ENCODE measurements around the gene HADH. TPM values are rescaled to one million over a fixed set of nuclear protein-coding genes. Genes with fewer than 3 reads are reported as not detected.

HADH gene
- total and polyA plus RNA-seq, 5 donors from 2014 or later, result 11.6 to 37.3 (median 31.9) TPM

DNA sequence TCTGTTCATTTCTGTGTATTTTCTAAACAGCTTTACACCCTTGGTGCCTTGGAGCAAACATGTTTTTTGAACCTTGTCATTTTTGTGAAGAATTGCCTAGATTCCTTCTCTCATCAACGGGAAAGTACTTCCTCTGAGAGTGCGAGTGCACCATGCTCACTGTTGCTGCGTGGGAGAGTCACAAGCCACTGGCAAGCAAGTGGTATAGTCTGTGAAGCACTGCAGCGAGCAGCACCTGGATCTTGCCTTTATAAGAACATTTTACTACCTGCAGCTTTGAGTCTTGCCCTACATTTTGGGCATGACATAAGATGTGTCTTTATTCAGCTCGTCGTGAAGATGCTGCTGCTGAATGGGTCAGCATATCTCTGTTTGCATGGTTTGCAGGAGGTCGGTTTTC is 44.9 kb downstream of the HADH start:
- Mint-ChIP-seq H3K9me3 (no peaks in the 10 kb centered on the region), H3K4me3 (peak overlapping the region in 3 of 4 donors; percentile 39 to 53 (median 52)), H3K27me3 (no peaks in the 10 kb centered on the region), H3K4me1 (peaks cover 23 to 85% (median 41%) of the 10 kb centered on the region in 4 donors), H3K36me3 (peaks cover 10% of the 10 kb centered on the region), H3K27ac (peak overlapping the region; percentile 92 to 96 (median 93))
- H3K4me3 ChIP-seq (ENCODE audit: low read depth, low read length), result no peak overlapping the region
- H3K27me3 ChIP-seq (ENCODE audit: control insufficient read depth, insufficient read depth, low read length), result no peaks in the 10 kb centered on the region
- H3K4me1 ChIP-seq (ENCODE audit: control insufficient read depth, insufficient read depth, low read length, poor library complexity, severe bottlenecking), result peaks cover 37% of the 10 kb centered on the region
- H3K27ac ChIP-seq (ENCODE audit: insufficient read depth, low read length, poor library complexity, severe bottlenecking), result no peak overlapping the region
- no peaks in the 10 kb centered on the region for H3K36me3 ChIP-seq (ENCODE audit: control insufficient read depth, insufficient read depth, low read length)
- H3K9me3 ChIP-seq (ENCODE audit: control insufficient read depth in 2 of 2, low read length in 2 of 2), result no peaks in the 10 kb centered on the region
- ATAC-seq (ENCODE audit: low read depth in 2 of 2) (no peak), DNase-seq (no peak)

DNA sequence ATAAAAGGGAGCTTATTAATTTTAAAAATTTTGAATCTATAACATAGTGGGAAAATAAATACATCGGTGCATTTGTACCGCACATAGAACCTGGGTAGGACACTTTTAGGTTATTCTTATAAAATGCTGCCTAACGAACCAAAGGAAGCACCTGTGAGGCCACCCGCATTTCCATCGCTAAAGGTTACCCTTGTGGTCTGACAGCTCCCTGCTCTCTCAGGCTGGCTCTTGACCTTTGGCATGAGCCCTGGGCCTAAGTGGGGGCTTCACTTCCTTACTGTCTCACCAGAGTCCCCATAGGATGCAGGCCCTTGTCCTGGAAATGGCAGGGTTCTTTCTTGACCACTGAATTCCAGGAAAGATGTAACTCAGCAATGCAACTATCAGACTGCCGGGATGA is 46.0 kb downstream of the HADH start:
- H3K4me3 Mint-ChIP-seq, result peak overlapping the region in 3 of 4 donors; percentile 67 to 82 (median 80)
- no peaks in the 10 kb centered on the region for H3K9me3 Mint-ChIP-seq
- no peaks in the 10 kb centered on the region for H3K27me3 Mint-ChIP-seq
- DNase-seq (no peak), ATAC-seq (ENCODE audit: low read depth in 2 of 2) (no peak)
- H3K36me3 Mint-ChIP-seq, result peaks cover 10% of the 10 kb centered on the region
- H3K4me3 ChIP-seq (ENCODE audit: low read depth, low read length), result peak overlapping the region; percentile 60
- peak overlapping the region; percentile 95 to 96 (median 96) for H3K27ac Mint-ChIP-seq
- H3K9me3 ChIP-seq (ENCODE audit: control insufficient read depth in 2 of 2, low read length in 2 of 2), result no peaks in the 10 kb centered on the region
- no peaks in the 10 kb centered on the region for H3K36me3 ChIP-seq (ENCODE audit: control insufficient read depth, insufficient read depth, low read length)
- peaks cover 26% of the 10 kb centered on the region for H3K4me1 ChIP-seq (ENCODE audit: control insufficient read depth, insufficient read depth, low read length, poor library complexity, severe bottlenecking)
- no peaks in the 10 kb centered on the region for H3K27me3 ChIP-seq (ENCODE audit: control insufficient read depth, insufficient read depth, low read length)
- peak overlapping the region; percentile 69 for H3K27ac ChIP-seq (ENCODE audit: insufficient read depth, low read length, poor library complexity, severe bottlenecking)
- H3K4me1 Mint-ChIP-seq, result peaks cover 17 to 77% (median 29%) of the 10 kb centered on the region in 4 donors

DNA sequence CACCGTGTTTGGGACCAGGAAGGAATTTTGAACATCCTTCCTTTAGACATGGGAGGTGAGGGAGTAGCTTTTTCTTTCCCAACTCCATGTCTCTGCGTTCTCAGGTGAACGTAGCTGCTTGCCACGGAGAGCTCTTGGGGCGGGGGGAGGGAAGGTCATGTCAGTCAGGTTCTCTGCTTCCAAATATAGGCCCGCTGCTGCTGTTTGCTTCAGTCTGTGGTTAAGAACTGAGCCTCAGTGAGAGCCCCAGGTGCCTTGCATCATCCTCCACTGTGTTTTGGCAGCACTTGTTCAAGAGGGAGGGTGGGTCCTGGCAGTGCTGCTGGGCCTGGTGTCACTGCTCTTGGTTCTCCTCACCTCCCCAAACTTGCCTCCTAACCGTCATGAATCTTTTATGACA is 46.5 kb downstream of the HADH start:
- Histone ChIP-seq H3K4me3 (ENCODE audit: low read depth, low read length) (peak overlapping the region; percentile 60), H3K27me3 (ENCODE audit: control insufficient read depth, insufficient read depth, low read length) (no peaks in the 10 kb centered on the region), H3K27ac (ENCODE audit: insufficient read depth, low read length, poor library complexity, severe bottlenecking) (peak overlapping the region; percentile 69), H3K36me3 (ENCODE audit: control insufficient read depth, insufficient read depth, low read length) (no peaks in the 10 kb centered on the region), H3K9me3 (ENCODE audit: control insufficient read depth in 2 of 2, low read length in 2 of 2) (no peaks in the 10 kb centered on the region), H3K4me1 (ENCODE audit: control insufficient read depth, insufficient read depth, low read length, poor library complexity, severe bottlenecking) (peaks cover 23% of the 10 kb centered on the region)
- ATAC-seq (ENCODE audit: low read depth in 2 of 2), result peak; percentile 97 to 98
- H3K4me3 Mint-ChIP-seq, result peak overlapping the region; percentile 47 to 82 (median 74)
- H3K27ac Mint-ChIP-seq, result peak overlapping the region; percentile 95 to 96 (median 96)
- no peaks in the 10 kb centered on the region for H3K9me3 Mint-ChIP-seq
- peak; percentile 43 to 94 (median 77) for DNase-seq
- no peaks in the 10 kb centered on the region for H3K27me3 Mint-ChIP-seq
- peaks cover 10% of the 10 kb centered on the region for H3K36me3 Mint-ChIP-seq
- peaks cover 17 to 72% (median 26%) of the 10 kb centered on the region in 4 donors for H3K4me1 Mint-ChIP-seq

DNA sequence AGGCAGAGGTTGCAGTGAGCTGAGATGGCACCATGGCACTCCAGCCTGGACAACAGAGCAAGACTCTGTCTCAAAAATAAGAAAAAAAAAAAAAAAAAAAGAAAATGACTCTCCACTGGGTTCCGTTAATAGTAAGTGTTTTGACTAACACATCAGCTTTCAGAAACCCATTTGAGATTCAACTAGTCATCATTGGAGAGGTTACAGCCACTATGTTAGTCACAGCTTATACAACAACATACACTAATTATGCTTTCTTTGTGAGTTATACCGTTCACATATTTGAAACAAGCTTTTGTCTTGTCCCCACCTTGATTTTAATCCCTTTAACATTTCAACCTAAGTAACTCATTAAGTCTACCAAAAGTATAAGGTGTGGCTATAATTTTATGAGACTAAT is 48.2 kb downstream of the HADH start:
- no peaks in the 10 kb centered on the region for H3K27me3 Mint-ChIP-seq
- peak overlapping the region in 2 of 3 donors; percentile 11 to 95 for H3K27ac Mint-ChIP-seq
- peaks cover 10% of the 10 kb centered on the region for H3K36me3 Mint-ChIP-seq
- H3K4me3 Mint-ChIP-seq, result peak overlapping the region in 2 of 4 donors; percentile 15 to 74
- H3K27ac ChIP-seq (ENCODE audit: insufficient read depth, low read length, poor library complexity, severe bottlenecking), result peak overlapping the region; percentile 1
- no peaks in the 10 kb centered on the region for H3K27me3 ChIP-seq (ENCODE audit: control insufficient read depth, insufficient read depth, low read length)
- peaks cover 23% of the 10 kb centered on the region for H3K4me1 ChIP-seq (ENCODE audit: control insufficient read depth, insufficient read depth, low read length, poor library complexity, severe bottlenecking)
- no peaks in the 10 kb centered on the region for H3K36me3 ChIP-seq (ENCODE audit: control insufficient read depth, insufficient read depth, low read length)
- ATAC-seq (ENCODE audit: low read depth in 2 of 2) (peak in 1 of 2 donors; percentile 33), DNase-seq (peak in 1 of 3 donors; percentile 53)
- H3K9me3 ChIP-seq (ENCODE audit: control insufficient read depth in 2 of 2, low read length in 2 of 2), result no peaks in the 10 kb centered on the region
- no peak overlapping the region for H3K4me3 ChIP-seq (ENCODE audit: low read depth, low read length)
- peaks cover 13 to 66% (median 26%) of the 10 kb centered on the region in 4 donors for H3K4me1 Mint-ChIP-seq
- peaks cover 0 to 1% (median 0%) of the 10 kb centered on the region in 7 donors for H3K9me3 Mint-ChIP-seq

DNA sequence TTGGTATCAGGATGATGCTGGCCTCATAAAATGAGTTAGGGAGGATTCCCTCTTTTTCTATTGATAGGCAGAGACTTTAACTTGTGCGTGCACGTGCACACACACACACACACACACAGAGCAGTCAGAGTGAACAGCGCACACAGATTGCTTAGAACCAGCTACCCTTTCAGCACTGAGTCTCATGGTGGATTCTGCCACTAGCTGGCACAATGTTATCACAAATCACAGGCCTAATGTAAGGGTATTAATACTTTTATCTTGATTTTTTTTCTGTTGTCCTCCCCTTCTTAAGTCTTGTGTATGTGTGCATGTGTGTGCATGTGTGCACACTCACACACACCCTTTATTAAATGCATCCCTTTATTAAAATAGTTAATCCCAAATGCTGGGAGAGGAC is 53.2 kb downstream of the HADH start:
- H3K36me3 ChIP-seq (ENCODE audit: control insufficient read depth, insufficient read depth, low read length), result peaks cover 20% of the 10 kb centered on the region
- H3K4me3 Mint-ChIP-seq, result peak overlapping the region in 1 of 4 donors; percentile 63
- DNase-seq (no peak), ATAC-seq (ENCODE audit: low read depth in 2 of 2) (peak in 1 of 2 donors; percentile 20)
- peaks cover 9% of the 10 kb centered on the region for H3K4me1 ChIP-seq (ENCODE audit: control insufficient read depth, insufficient read depth, low read length, poor library complexity, severe bottlenecking)
- H3K27ac ChIP-seq (ENCODE audit: insufficient read depth, low read length, poor library complexity, severe bottlenecking), result no peak overlapping the region
- H3K27me3 ChIP-seq (ENCODE audit: control insufficient read depth, insufficient read depth, low read length), result no peaks in the 10 kb centered on the region
- no peak overlapping the region for H3K4me3 ChIP-seq (ENCODE audit: low read depth, low read length)
- H3K27me3 Mint-ChIP-seq, result no peaks in the 10 kb centered on the region
- peaks cover 18% of the 10 kb centered on the region for H3K36me3 Mint-ChIP-seq
- peaks cover 0 to 1% (median 0%) of the 10 kb centered on the region in 7 donors for H3K9me3 Mint-ChIP-seq
- peaks cover 25 to 58% (median 37%) of the 10 kb centered on the region in 4 donors for H3K4me1 Mint-ChIP-seq
- peak overlapping the region; percentile 68 to 89 (median 80) for H3K27ac Mint-ChIP-seq
- H3K9me3 ChIP-seq (ENCODE audit: control insufficient read depth in 2 of 2, low read length in 2 of 2), result no peaks in the 10 kb centered on the region

DNA sequence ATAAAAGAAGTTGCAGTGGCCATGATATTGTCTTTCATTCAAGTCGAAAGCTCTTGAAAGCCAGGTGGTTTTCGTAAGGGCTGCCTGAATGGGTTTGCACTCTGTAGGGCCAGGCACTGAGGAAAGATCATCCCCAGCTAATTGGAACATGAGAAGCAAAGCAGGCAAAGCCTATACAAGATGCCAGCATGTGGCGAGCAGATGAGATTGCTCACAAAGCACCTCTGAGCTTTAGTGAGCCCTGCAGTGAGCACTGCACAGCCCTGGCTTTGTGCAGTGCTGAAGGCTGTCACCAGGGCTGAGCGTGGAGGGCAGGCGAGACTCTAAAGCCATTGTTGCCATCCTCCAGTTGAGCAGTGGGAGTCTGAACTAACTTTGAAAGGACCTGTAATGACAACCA is 53.8 kb downstream of the HADH start:
- Mint-ChIP-seq H3K9me3 (peaks cover 0 to 1% (median 0%) of the 10 kb centered on the region in 7 donors), H3K4me3 (peak overlapping the region in 2 of 4 donors; percentile 29 to 48)
- no peak for DNase-seq

DNA sequence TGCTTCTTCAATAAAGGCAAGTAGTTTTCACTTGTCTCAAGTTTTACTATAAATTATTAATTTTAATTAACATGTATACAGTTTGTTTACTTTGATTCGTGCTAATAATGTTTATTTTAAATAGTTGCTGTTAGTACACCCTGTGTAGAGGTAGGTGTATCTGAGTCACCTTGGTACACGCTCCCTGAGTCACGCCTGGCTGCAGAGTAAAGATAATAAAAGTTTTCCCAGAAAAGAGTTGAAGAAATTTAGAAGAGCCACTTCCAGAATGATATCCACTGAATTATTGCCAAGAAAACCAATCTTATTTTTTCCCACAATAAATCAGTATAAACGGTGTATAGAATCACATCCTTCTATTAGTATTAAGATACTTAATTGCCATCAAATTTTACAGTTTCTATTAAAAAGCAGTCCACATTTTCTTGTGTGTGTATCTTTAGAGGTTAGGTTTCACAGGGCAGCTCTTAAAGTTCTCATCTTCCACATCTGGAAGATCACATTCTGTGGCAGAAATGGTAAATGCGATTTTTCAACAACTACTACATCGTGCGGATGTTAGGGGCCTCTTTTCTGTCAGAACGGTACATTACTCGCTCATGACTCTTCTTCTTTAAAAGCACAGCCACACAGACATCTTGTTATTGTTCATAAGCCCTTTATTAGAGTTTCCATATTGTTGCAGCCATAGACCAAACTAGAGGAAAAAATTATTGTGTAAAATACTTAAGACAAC is 55.4 kb downstream of the HADH start:
- ATAC-seq (ENCODE audit: low read depth in 2 of 2) (no peak), DNase-seq (no peak)
- Histone ChIP-seq H3K27me3 (ENCODE audit: control insufficient read depth, insufficient read depth, low read length) (no peaks in the 10 kb centered on the region), H3K27ac (ENCODE audit: insufficient read depth, low read length, poor library complexity, severe bottlenecking) (peak overlapping the region; percentile 62), H3K9me3 (ENCODE audit: control insufficient read depth in 2 of 2, low read length in 2 of 2) (no peaks in the 10 kb centered on the region), H3K4me1 (ENCODE audit: control insufficient read depth, insufficient read depth, low read length, poor library complexity, severe bottlenecking) (peaks cover 18% of the 10 kb centered on the region), H3K36me3 (ENCODE audit: control insufficient read depth, insufficient read depth, low read length) (peaks cover 34% of the 10 kb centered on the region), H3K4me3 (ENCODE audit: low read depth, low read length) (no peak overlapping the region)
- no peaks in the 10 kb centered on the region for H3K27me3 Mint-ChIP-seq
- H3K9me3 Mint-ChIP-seq, result peaks cover 0 to 1% (median 0%) of the 10 kb centered on the region in 7 donors
- peaks cover 38% of the 10 kb centered on the region for H3K36me3 Mint-ChIP-seq
- peaks cover 34 to 65% (median 48%) of the 10 kb centered on the region in 4 donors for H3K4me1 Mint-ChIP-seq
- H3K27ac Mint-ChIP-seq, result peak overlapping the region; percentile 76 to 88 (median 81)
- H3K4me3 Mint-ChIP-seq, result peak overlapping the region; percentile 10 to 66 (median 43)

More for the DNA sequence above, 53.8 kb downstream of the HADH start:
- no peak overlapping the region for H3K4me3 ChIP-seq (ENCODE audit: low read depth, low read length)
- H3K36me3 ChIP-seq (ENCODE audit: control insufficient read depth, insufficient read depth, low read length), result peaks cover 26% of the 10 kb centered on the region
- no peaks in the 10 kb centered on the region for H3K27me3 ChIP-seq (ENCODE audit: control insufficient read depth, insufficient read depth, low read length)
- H3K27ac ChIP-seq (ENCODE audit: insufficient read depth, low read length, poor library complexity, severe bottlenecking), result peak overlapping the region; percentile 49
- peak overlapping the region; percentile 68 to 89 (median 80) for H3K27ac Mint-ChIP-seq
- peak; percentile 44 to 46 for ATAC-seq (ENCODE audit: low read depth in 2 of 2)
- H3K4me1 Mint-ChIP-seq, result peaks cover 19 to 57% (median 35%) of the 10 kb centered on the region in 4 donors
- H3K4me1 ChIP-seq (ENCODE audit: control insufficient read depth, insufficient read depth, low read length, poor library complexity, severe bottlenecking), result peaks cover 9% of the 10 kb centered on the region
- H3K9me3 ChIP-seq (ENCODE audit: control insufficient read depth in 2 of 2, low read length in 2 of 2), result no peaks in the 10 kb centered on the region
- no peaks in the 10 kb centered on the region for H3K27me3 Mint-ChIP-seq
- peaks cover 22% of the 10 kb centered on the region for H3K36me3 Mint-ChIP-seq

Data from CD4-positive, CD25-positive, alpha-beta regulatory T cell (primary cell).